ENCODE data around the gene SLC52A3.
A peak's percentile ranks its signal among the peaks of the same experiment; 100 is the strongest.
"Not testable (repeated sequence)": the region's sequence is repeated elsewhere in the genome, so short reads cannot be mapped to it uniquely, and the experiment has no call there.

SLC52A3 gene
- total RNA-seq, result 0 to 3.2 (median 0.03) reads per million in 17 experiments

GRCh38 chr20:768426-768978, at the start of gene SLC52A3:
Gene SLC52A3 (minus strand): TSS chr20:768500. CDS start chr20:765774, 2,726 bp downstream.
- DNase-seq, result peak in 1 of 4 experiments; percentile 13

GRCh38 chr20:815914-816606, 47.8 kb upstream of the SLC52A3 start:
- peak; percentile 70 to 82 (median 79) for DNase-seq

GRCh38 chr20:815226-815625, 46.9 kb upstream of the SLC52A3 start:
- DNase-seq, result no peak

GRCh38 chr20:813390-813789, 45.1 kb upstream of the SLC52A3 start:
- DNase-seq, result no peak

GRCh38 chr20:812435-812814, 44.1 kb upstream of the SLC52A3 start:
- DNase-seq, result not testable (repeated sequence)

GRCh38 chr20:811776-812434, 43.6 kb upstream of the SLC52A3 start:
- not testable (repeated sequence) for DNase-seq

- DNase-seq, result peak in 1 of 4 experiments; percentile 5
These were observed 37.4 kb upstream of the SLC52A3 start for GRCh38 chr20:805713-806112.

- no peak for DNase-seq
These were observed 33.4 kb upstream of the SLC52A3 start for GRCh38 chr20:801678-802077.

- DNase-seq, result not testable (repeated sequence)
These were observed 31.7 kb upstream of the SLC52A3 start for GRCh38 chr20:800026-800425.

- not testable (repeated sequence) for DNase-seq
These were observed 30.4 kb upstream of the SLC52A3 start for GRCh38 chr20:798746-799145.

- no peak for DNase-seq
These were observed 28.6 kb upstream of the SLC52A3 start for GRCh38 chr20:796921-797320.

- DNase-seq, result no peak
These were observed 23.9 kb upstream of the SLC52A3 start for GRCh38 chr20:792248-792647.

- DNase-seq, result no peak
These were observed 22.8 kb upstream of the SLC52A3 start for GRCh38 chr20:791056-791455.

GRCh38 chr20:787825-788224, 19.5 kb upstream of the SLC52A3 start:
- DNase-seq, result no peak

GRCh38 chr20:779771-780170, 11.5 kb upstream of the SLC52A3 start:
- no peak for DNase-seq

GRCh38 chr20:776165-776564, 7.9 kb upstream of the SLC52A3 start:
- DNase-seq, result no peak

GRCh38 chr20:775679-776135, 7.4 kb upstream of the SLC52A3 start:
- DNase-seq, result no peak

- DNase-seq, result no peak
These were observed 6.4 kb upstream of the SLC52A3 start for GRCh38 chr20:774660-775057.

- no peak for DNase-seq
These were observed 5.8 kb upstream of the SLC52A3 start for GRCh38 chr20:774016-774659.

- no peak for DNase-seq
These were observed 4.5 kb upstream of the SLC52A3 start for GRCh38 chr20:772806-773205.

GRCh38 chr20:771741-772464, 3.6 kb upstream of the SLC52A3 start:
- DNase-seq, result no peak

- no peak for DNase-seq
These were observed 2.4 kb upstream of the SLC52A3 start for GRCh38 chr20:770691-771090.

GRCh38 chr20:766906-767305, 1.4 kb downstream of the SLC52A3 start:
- no peak for DNase-seq
